Fibroblast of peridontal ligament (primary cell): ENCODE data around the gene ARL4A.
"Not testable (repeated sequence)": the region's sequence is repeated elsewhere in the genome, so short reads cannot be mapped to it uniquely, and the experiment has no call there.

Source experiments
- DNase-seq: peaks from one replicate; pipeline ENCODE4 v3.0.0-alpha.2; 2010; ENCODE audit errors: extremely low read depth

ARL4A gene, protein sequence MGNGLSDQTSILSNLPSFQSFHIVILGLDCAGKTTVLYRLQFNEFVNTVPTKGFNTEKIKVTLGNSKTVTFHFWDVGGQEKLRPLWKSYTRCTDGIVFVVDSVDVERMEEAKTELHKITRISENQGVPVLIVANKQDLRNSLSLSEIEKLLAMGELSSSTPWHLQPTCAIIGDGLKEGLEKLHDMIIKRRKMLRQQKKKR

DNA sequence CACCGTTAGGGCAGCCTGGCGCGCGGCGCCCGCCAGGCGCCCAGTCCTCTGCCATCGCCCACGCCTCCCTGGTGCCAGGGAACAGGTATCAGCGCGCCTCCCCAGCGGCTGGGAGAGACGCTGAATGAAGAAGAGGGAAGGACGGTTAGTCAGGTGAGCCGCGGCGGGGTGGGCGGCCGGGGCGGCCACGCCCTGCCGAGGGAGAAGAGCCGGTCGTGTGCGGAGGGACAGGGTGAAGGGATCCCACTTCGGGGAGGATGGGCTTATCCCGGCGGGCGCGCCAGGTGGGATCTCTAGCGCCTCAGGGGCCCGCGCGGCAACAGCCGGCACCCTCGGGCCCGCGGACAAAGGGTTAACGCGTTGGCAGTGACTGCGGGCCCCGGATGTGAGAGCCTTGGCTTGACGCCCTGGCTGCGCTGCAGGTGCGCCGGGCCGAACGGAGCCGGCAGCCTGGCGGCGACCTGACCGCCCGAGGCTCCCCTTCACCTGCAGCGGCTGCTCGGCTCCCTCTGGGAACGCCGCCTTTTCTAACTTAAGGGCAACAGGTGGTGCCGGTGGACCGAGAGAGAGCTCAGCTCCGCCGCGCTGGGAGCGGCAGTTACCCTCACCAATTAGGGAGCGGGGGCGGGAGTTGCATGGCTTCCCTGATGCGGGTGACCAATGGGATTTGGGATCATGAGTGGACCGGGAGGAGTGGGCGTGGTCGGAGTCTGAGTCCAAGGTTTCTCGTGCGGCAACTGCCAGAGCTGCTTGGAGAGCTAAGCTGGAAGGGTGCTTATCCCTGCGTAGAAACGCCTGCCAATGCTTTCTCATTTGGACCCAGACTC lies at the start of gene ARL4A:
ARL4A (plus strand) TSS at position 743 of the 827 bp plus-strand sequence. CDS start 622 bp downstream, outside the sequence.
- peak; percentile 98 for DNase-seq

DNA sequence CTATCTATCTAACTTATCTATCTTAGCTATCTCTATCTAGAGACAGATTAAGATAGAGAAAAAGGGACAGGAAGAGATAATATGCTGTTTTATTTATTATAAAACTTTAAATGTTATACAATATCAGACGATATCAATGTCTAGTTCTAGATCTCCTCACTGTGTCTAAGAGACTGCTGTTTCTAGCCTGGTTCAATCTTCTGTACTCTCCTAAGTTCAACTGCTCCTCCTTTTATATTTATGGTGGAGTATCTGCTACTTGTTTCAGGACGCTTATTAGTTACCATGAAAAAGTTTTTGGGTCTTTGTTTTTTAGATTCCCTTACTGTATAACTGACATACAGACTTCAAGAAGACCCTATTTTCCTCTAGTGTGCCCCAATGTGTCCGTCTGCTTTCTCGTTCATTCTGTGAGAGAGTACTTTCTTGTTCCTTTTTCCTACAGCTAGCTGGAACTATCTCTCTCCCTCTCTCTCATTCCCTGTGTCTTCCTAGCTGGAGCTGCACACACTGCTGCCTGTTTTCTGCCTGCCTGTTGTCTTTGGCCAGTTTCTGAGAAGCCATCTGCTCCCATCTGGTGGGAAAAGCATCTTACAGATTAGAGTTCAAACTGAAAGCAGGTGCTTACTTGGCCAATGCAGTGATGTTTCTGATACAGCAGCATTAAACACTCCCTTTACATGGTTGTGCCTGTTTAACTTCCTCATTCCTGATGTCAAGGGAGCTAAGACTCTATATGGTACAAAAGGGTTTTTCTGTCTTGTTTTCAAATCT lies 49.4 kb upstream of the ARL4A start:
- DNase-seq = peak; percentile 41

DNA sequence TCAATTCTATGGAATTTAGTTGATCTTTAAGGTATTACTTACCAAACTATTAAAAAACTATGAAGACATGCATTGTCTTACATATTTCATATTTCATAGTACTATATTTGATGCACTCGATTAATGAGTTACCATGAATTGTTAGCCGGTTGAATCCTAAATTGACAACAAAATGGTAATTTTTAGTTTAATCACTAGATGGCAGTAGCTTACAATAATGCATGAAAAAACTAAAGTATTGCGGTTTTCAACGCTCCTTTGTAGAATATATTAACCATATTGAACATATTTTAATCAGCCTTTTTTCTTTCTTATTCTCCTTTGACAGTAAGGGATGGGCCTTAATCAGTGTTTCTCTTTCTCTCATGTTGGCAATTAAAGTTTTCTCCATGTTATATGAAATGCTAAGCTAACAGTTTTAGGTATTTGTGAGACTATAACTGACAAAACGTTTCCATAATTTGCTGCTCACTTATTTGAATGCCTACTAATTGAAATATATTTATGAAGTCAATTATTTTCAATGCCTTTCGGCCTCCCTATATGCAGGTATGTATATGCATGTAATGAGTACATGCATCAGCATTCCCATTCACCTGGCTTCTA lies 48.5 kb upstream of the ARL4A start:
- DNase-seq = peak; percentile 74

DNA sequence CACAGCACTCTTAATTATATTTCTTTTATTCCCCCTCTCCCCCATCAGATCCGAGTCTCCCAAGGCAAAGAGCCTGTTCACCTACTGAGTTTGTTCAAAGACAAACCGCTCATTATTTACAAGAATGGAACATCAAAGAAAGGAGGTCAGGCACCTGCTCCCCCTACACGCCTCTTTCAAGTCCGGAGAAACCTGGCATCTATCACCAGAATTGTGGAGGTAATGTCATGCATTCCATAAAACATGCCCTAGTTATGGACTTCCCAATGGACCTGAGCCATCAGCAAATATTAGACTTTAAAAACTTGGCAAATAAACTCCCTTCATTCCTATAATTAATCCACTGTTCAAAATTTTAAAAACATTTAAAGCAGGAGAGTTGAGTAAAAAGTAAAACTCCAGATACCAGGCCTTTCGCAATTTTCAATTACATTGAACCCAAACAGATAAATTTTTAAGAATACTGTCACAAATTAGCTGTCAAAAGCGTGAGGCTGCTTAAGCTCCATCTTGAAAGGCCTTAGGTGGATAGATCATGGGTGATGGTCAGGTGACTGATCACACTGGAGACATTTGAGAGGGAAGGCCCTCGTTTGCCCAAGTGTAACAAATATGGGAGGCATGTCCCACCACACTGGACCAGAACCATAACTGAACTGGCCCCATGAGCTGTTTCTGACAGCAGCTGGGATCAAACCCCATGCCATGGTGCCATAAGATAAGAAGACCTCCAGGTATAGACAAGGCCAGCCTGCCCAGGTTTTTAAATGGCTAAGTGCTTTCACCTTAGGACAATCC lies 46.9 kb upstream of the ARL4A start:
- DNase-seq = no peak

DNA sequence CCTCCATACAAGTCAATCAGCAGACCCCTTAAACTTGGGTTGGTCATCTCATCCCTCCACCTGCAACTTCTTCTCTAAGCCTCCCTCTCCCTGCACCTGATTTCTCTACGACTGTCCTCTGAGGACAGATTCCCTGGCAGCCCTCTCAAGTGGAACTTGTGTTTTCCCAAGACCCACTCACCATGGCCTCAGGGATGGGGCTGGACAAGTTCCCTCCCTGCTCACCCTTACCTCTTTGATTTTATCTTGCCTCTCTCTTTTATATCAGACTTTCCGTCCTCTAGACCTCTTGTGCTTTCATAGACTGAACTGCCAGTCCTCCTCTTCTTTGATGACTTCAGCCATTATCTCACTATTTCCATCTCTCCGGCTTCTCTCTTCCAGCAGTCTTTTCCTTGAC lies 46.2 kb upstream of the ARL4A start:
- DNase-seq = no peak

DNA sequence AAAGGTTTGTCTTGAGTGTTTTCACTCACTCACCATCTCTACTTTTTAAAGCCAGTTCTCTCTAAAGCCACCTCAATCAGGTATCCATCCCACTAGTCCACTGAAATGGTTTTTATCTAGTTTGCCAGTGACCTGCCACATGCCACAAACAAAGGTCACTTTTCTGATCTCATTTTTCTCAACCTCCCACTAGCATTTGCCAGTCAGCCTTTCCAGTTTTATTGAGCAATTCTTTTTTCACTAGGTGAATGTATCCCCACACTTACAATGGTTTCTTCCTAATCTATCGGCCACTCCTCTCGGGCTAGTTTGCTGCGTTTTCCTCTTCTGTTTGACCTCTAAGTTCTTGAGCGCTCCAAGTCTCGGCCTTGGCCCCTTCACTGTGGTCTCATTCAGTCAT lies 44.9 kb upstream of the ARL4A start:
- DNase-seq = no peak

DNA sequence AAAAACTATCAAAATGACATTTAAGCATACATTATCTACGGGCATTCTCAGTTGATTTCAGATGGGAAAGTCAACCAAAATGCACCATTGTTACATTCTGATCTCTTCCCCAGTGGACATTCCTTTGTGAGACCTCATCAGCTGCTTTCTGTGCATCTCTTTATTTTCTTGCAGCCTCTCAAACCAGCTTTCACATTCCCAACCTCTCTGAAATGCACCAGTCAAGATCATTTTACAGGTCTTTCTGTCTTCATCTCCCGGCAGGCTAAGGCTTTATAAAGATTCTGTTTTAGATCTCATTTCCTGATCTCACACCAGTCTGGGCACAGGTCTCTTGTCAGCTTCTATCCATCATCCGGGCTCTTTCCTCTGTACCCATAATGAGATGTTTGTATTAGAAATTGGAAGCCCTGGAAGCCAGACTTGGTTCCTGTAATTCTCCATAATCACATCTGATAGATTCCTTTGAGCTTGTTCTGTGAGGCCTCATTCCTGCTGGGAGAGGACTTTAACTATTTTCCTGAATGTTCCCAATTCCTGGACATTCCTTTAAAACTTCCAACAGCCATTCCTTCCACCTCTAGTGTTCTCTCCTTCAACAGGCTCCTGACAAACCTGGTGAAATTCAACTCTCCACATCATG lies 44.3 kb upstream of the ARL4A start:
- DNase-seq = peak; percentile 68

DNA sequence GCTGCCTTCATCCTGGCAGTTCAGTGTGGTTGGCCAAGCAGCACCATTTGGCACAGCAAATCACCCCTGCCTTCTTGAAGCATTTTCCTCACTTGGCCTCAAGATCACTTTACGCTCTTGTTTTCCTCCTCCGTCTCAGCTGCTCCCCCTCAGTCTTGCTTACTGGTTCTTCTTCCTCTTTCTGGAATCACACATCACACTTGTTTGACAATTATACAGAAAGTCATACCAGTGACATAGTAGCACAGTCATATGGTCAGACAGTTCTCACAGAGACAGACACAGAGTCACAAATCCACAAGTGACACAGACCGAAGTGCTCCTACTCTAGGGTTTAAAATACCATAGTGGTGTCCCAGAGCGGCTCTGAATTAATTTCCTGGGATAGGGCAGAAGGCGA lies 43.8 kb upstream of the ARL4A start:
- no peak for DNase-seq

DNA sequence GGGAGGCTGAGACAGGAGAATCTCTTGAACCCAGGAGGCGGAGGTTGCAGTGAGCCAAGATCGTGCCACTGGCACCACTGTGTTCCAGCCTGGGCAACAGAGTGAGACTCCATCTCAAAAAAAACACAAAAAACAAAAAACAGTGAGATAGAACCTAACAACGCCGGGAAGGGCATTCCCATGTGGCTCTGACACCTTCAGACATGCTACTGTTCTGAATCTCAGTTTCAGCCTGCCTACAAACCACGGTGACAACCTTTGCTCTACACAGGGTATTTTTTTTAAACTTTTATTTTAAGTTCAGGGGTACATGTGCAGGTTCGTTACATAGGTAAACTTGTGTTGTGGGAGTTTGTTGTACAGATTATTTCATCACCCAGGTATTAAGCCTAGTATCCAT lies 42.2 kb upstream of the ARL4A start:
- not testable (repeated sequence) for DNase-seq

DNA sequence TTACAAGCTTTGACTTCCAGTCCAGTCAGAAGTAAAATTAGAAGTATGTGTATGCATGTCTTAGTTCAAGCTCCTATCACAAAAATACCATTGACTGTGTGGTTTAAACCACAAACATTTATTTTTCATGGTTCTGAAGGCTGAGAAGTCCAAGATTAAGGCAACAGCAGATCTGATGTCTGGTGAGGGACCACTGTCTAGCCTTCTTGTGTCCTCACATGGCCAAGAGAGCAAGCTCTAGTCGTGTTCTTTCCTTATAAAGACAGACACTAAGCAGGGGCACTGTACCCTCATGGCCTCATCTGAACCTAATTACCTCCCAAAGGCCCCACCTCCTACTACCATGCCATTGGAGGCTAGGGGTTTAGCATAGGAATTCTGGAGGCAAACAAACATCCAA lies 41.3 kb upstream of the ARL4A start:
- DNase-seq = peak; percentile 55

DNA sequence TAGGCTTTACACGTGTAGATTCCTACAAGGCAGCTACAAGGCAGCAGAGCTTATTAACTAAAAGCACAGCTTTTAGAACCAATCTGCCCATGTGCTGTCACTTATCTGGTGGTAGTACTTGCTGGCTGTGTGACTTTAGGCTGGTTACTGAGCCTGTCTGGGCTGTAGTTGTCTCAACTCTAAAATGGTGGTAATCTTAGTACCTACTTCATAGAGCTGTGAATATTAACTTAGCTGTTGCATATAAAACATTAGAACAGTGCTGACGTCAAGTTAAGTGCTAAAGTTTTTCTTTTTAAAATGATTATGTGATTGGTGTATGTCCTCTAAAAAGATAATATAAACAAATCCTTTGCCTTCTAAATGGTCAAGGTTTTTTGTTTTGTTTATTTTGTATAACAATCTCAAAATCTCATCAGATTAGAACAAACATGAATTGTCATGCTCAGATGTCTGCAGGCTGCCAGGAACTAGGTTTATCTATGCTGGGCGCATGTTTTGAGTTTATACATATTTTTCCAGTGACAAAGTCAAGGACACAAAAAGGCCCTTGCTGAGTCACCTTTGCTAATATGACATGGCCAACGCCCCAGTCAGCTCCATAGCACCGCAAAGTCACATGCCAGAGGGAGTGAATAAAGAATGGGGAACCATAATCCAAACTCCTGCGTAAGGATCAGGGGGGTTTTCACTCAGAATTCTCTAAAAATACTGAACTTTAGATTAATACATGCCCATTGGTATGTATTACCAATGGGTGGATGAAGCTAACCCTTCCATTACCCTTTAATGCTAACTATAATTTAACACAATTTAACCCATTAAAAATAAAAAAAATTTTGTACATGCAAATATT lies 39.8 kb upstream of the ARL4A start:
- DNase-seq = no peak

DNA sequence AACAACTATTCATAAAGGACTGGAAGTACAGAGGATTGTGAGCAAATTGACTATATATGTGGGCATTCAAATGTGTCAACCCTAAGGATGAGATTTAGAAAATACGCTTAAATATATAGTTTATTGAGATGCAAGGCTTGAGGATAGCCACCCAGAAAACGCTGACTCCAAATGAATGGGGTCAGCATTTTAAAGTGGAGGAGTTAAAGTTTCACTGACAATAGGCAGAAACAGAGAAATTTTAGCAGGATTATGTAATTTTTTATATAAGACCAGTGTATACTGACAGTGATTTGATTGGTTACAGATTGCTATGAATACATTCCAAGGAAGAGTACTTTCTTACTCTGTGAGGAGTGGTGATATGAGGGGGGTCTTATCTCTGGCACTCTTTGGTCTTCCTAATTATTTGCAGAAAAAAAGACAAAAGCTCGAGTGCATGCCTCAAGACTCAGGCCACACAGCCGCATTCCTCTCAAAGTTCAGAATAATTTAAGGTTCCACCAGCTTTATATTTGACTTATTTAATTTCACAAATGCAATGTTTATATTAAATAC lies 38.6 kb upstream of the ARL4A start:
- DNase-seq = no peak

DNA sequence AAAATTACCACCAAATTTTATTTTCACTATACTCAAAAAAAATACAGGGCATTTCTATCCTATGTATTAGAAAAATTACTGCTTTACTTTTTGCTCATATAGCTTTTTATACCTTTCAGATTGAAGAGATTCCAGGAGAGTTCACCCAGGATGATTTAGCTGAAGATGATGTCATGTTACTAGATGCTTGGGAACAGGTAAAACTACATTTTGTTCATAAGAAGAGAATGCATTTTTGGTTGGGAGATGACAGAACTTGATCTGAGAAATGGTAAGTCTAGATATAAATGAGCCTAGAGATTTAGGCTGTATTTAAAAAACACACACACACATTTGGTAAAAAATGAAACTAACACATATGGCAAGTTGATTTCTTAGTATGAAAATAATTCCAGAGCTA lies 38.1 kb upstream of the ARL4A start:
- no peak for DNase-seq

DNA sequence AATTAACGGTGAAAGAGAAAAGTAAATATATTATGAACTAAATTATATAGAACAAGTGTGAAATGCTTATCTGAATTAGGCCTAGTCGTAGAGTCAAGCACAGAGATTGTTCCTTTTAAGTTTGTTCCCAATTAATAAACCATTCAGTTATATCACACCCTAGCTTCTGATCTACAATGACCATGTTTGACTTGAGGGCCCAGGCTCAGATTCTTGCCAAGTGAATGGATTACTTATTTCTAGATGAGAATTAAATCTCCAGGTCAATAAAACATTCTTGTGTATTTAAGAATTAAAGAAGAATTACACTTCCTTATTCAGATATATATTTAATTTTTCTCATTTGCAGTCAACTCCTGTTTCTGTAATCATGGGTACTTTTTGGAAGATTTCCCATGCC lies 37.4 kb upstream of the ARL4A start:
- DNase-seq = no peak

DNA sequence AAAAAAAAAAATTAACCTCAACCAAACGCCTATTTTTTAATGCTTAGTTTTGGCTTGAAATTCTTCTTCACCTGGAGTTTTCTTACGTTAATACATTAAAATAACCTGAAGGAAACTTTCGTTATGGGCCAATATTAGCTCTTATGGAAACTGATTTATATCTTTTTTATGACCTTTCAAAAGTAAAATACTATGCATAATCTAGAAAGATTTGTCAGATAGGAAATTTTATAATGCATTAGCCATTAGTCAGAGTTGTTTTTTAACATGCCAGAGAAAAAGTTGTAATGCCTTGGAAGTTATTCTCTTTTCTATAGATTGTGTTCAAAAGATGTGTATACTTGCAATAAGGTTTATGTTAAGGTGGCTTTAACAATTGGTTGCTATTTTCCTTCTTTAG lies 34.3 kb upstream of the ARL4A start:
- DNase-seq = no peak

DNA sequence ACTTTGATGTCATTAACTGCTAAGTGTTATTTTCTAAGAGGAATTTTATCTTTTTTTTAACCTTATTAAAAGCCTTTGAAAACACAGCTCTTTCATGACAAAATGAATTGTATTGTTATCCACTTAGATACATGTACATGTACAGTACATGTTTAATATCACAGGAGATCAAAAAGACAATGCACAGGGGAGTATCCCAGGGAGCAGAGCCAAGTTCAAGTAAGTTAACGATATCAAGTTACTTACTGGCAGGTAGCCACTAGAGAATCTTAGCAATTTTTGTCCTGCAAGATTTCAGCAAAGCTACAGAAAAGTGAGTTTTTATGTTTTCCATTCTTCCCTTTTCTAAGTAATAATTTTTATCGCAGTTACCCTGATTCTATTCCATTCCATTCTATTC lies 33.9 kb upstream of the ARL4A start:
- peak; percentile 55 for DNase-seq

DNA sequence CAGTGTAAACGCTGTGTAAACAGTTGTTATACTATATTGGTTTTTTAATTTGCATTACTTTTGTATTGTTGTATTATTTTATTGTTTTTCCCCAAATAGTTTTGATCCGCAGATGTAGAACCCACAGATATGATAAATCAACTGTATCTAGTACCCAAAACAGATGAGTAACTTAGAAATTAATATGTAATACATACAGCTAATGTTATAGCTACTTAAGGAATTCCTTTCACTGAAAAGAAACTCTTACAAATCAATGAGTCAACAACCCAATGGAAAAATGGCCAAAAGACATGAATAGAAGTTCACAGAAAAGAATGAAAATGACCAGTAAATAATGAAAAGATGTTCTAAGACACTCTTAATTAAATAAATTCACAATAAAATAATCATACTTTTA lies 32.3 kb upstream of the ARL4A start:
- DNase-seq = no peak

DNA sequence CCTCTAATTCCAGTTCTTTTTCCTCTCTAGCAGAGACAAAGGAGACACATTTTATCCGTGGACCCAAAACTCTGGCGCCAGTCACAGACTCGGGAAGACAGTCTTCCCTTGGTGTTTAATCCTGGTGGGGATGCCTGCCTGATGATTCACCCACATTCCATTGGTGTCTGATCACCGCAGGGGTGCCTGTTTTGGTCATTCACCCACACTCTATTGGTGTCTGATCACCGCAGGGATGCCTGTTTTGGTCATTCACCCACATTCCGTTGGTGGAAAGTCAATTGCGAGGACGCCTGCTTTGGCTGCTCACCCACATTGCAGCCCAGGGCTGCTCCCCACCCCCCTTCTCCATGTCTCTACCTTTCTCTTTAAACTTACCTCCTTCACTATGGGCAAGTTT lies 27.0 kb upstream of the ARL4A start:
- peak; percentile 69 for DNase-seq

DNA sequence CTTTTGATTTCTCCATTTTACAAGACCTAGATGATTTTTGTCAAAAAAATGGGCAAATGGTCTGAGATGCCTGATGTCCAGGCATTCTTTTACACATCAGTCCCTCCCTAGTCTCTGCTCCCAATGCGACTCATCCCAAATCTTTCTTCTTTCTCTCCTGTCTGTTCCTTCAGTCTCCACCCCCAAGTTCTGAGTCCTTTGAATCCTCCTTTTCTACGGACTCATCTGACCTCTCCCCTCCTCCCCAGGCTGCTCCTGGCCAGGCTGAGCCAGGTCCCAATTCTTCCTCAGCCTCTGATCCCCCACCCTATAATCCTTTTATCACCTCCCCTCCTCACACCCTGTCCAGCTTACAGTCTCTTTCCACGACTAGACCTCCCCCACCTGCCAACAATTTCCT lies 26.4 kb upstream of the ARL4A start:
- DNase-seq = not testable (repeated sequence)

DNA sequence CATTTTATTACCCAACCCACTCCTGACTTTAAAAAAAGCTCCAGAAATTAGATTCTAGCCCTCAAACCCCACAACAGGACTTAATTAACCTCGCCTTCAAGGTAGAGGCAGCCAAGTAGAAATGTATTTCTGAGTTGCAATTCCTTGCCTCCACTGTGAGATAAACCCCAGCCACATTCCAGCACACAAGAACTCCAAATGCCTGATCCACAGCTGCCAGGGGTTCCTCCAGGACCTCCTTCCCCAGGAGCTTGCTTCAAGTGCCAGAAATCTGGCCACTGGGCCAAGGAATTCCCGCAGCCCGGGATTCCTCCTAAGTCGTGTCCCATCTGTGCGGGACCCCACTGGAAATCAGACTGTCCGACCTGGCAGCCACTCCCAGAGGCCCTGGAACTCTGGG lies 25.9 kb upstream of the ARL4A start:
- DNase-seq = no peak
